Measurements from ENCODE around the gene RNPEPL1.

Gene RNPEPL1

GRCh38 chr2:240620149-240620731, 52.0 kb downstream of the RNPEPL1 start:
- TF ChIP-seq EZH2phosphoT487 (conservative IDR thresholded peaks at IDR 0.05; ENCODE audit: low read length): no peak
- TF ChIP-seq, protein P1, sequence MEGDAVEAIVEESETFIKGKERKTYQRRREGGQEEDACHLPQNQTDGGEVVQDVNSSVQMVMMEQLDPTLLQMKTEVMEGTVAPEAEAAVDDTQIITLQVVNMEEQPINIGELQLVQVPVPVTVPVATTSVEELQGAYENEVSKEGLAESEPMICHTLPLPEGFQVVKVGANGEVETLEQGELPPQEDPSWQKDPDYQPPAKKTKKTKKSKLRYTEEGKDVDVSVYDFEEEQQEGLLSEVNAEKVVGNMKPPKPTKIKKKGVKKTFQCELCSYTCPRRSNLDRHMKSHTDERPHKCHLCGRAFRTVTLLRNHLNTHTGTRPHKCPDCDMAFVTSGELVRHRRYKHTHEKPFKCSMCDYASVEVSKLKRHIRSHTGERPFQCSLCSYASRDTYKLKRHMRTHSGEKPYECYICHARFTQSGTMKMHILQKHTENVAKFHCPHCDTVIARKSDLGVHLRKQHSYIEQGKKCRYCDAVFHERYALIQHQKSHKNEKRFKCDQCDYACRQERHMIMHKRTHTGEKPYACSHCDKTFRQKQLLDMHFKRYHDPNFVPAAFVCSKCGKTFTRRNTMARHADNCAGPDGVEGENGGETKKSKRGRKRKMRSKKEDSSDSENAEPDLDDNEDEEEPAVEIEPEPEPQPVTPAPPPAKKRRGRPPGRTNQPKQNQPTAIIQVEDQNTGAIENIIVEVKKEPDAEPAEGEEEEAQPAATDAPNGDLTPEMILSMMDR (IDR thresholded peaks at IDR 0.05; ENCODE audit: insufficient read depth, low read length, poor library complexity, severe bottlenecking): no peak
- H3K4me2 ChIP-seq (ENCODE audit: low read depth, low read length, poor library complexity, severe bottlenecking): no peak overlapping the region
- no peak overlapping the region for H3K4me3 ChIP-seq (ENCODE audit: insufficient read depth, low read length, poor library complexity, severe bottlenecking)
- H3K9me3 ChIP-seq (ENCODE audit: insufficient read depth, low read length): no peaks in the 10 kb centered on the region
- no peaks in the 10 kb centered on the region for H4K20me1 ChIP-seq (ENCODE audit: low read depth, low read length)
- H3K9me2 ChIP-seq (replicated peaks; ENCODE audit: insufficient read depth, low read length): no peaks in the 10 kb centered on the region
- no peaks in the 10 kb centered on the region for H3F3A ChIP-seq (ENCODE audit: insufficient read depth)
- H2AFZ ChIP-seq (ENCODE audit: low read depth, low read length, severe bottlenecking): no peak overlapping the region
- H3K36me3 ChIP-seq (ENCODE audit: low read length): no peaks in the 10 kb centered on the region
- H3K9ac ChIP-seq (ENCODE audit: low read length): no peak overlapping the region
- no peak overlapping the region for H3K27ac ChIP-seq (ENCODE audit: low read depth, low read length)
- H3K27me3 ChIP-seq (ENCODE audit: low read length): no peaks in the 10 kb centered on the region
- no peaks in the 10 kb centered on the region for H3K79me2 ChIP-seq (ENCODE audit: insufficient read depth, low read length)

DNA sequence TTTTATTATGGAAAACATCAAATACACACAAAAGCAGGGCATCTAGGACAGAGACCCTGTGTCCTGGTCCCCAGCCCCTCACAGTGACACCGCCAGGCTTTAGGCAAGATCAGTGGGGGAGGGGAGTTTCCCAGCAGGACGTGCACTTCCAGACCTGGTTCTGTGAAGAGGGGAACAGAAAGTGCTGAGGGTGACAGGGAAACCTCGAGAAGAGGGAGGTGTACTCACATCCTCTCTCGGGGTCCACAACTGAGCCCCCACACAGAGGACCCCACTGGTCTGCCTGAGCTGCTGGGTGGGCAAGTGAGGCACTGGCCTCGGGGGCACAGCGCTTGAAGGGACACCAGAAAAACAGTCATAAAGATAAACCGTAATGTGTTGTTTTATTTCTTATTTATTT, 52.6 kb downstream of the RNPEPL1 start:
- no peaks in the 10 kb centered on the region for H3K27me3 ChIP-seq (ENCODE audit: low read length)
- no peak overlapping the region for H3K4me3 ChIP-seq (ENCODE audit: insufficient read depth, low read length, poor library complexity, severe bottlenecking)
- no peaks in the 10 kb centered on the region for H3F3A ChIP-seq (ENCODE audit: insufficient read depth)
- H3K36me3 ChIP-seq (ENCODE audit: low read length): no peaks in the 10 kb centered on the region
- no peaks in the 10 kb centered on the region for H4K20me1 ChIP-seq (ENCODE audit: low read depth, low read length)
- no peaks in the 10 kb centered on the region for H3K9me2 ChIP-seq (replicated peaks; ENCODE audit: insufficient read depth, low read length)
- no peaks in the 10 kb centered on the region for H3K9me3 ChIP-seq (ENCODE audit: insufficient read depth, low read length)
- no peak overlapping the region for H3K27ac ChIP-seq (ENCODE audit: low read depth, low read length)
- no peak overlapping the region for H2AFZ ChIP-seq (ENCODE audit: low read depth, low read length, severe bottlenecking)
- TF ChIP-seq EZH2phosphoT487 (conservative IDR thresholded peaks at IDR 0.05; ENCODE audit: low read length): no peak
- TF ChIP-seq, protein P1 (IDR thresholded peaks at IDR 0.05; ENCODE audit: insufficient read depth, low read length, poor library complexity, severe bottlenecking): no peak
- H3K4me2 ChIP-seq (ENCODE audit: low read depth, low read length, poor library complexity, severe bottlenecking): no peak overlapping the region
- no peak overlapping the region for H3K9ac ChIP-seq (ENCODE audit: low read length)
- H3K79me2 ChIP-seq (ENCODE audit: insufficient read depth, low read length): no peaks in the 10 kb centered on the region

DNA sequence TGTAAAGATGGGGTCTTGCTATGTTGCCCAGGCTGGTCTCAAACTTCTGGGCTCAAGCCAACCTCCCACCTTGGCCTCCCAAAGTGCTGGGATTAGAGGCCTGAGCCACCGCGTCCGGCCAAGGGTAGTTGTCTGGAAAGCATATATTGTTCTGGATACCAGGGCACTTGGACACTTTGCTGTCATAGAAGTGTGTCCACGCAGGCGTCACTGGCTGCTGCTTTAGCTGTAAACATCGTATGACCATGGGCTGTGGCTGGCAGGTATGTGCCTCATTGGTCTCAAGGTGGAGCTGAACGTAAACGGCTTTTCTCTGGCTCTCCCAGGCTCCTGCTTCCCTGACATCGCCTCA, 53.8 kb downstream of the RNPEPL1 start:
- no peak for TF ChIP-seq EZH2phosphoT487 (conservative IDR thresholded peaks at IDR 0.05; ENCODE audit: low read length)
- Histone ChIP-seq H3K79me2 (ENCODE audit: insufficient read depth, low read length) (no peaks in the 10 kb centered on the region), H3F3A (ENCODE audit: insufficient read depth) (no peaks in the 10 kb centered on the region)

GRCh38 chr2:240622531-240623235, 54.4 kb downstream of the RNPEPL1 start:
- H3K9ac ChIP-seq (ENCODE audit: low read length): no peak overlapping the region
- no peak overlapping the region for H2AFZ ChIP-seq (ENCODE audit: low read depth, low read length, severe bottlenecking)
- H3F3A ChIP-seq (ENCODE audit: insufficient read depth): no peaks in the 10 kb centered on the region
- no peak for TF ChIP-seq EZH2phosphoT487 (conservative IDR thresholded peaks at IDR 0.05; ENCODE audit: low read length)
- TF ChIP-seq, protein P1 (IDR thresholded peaks at IDR 0.05; ENCODE audit: insufficient read depth, low read length, poor library complexity, severe bottlenecking): no peak
- no peak overlapping the region for H3K4me3 ChIP-seq (ENCODE audit: insufficient read depth, low read length, poor library complexity, severe bottlenecking)
- no peaks in the 10 kb centered on the region for H3K36me3 ChIP-seq (ENCODE audit: low read length)
- no peaks in the 10 kb centered on the region for H3K9me2 ChIP-seq (replicated peaks; ENCODE audit: insufficient read depth, low read length)
- no peaks in the 10 kb centered on the region for H3K27me3 ChIP-seq (ENCODE audit: low read length)
- no peaks in the 10 kb centered on the region for H3K9me3 ChIP-seq (ENCODE audit: insufficient read depth, low read length)
- H3K27ac ChIP-seq (ENCODE audit: low read depth, low read length): no peak overlapping the region
- H3K4me2 ChIP-seq (ENCODE audit: low read depth, low read length, poor library complexity, severe bottlenecking): no peak overlapping the region
- H4K20me1 ChIP-seq (ENCODE audit: low read depth, low read length): no peaks in the 10 kb centered on the region
- no peaks in the 10 kb centered on the region for H3K79me2 ChIP-seq (ENCODE audit: insufficient read depth, low read length)

More for the DNA sequence above, 53.8 kb downstream of the RNPEPL1 start:
- no peak overlapping the region for H3K4me3 ChIP-seq (ENCODE audit: insufficient read depth, low read length, poor library complexity, severe bottlenecking)
- H4K20me1 ChIP-seq (ENCODE audit: low read depth, low read length): no peaks in the 10 kb centered on the region
- no peak overlapping the region for H3K9ac ChIP-seq (ENCODE audit: low read length)
- H3K27ac ChIP-seq (ENCODE audit: low read depth, low read length): no peak overlapping the region
- no peak overlapping the region for H3K4me2 ChIP-seq (ENCODE audit: low read depth, low read length, poor library complexity, severe bottlenecking)
- no peaks in the 10 kb centered on the region for H3K9me2 ChIP-seq (replicated peaks; ENCODE audit: insufficient read depth, low read length)
- no peak overlapping the region for H2AFZ ChIP-seq (ENCODE audit: low read depth, low read length, severe bottlenecking)
- no peaks in the 10 kb centered on the region for H3K9me3 ChIP-seq (ENCODE audit: insufficient read depth, low read length)
- H3K27me3 ChIP-seq (ENCODE audit: low read length): no peaks in the 10 kb centered on the region
- no peaks in the 10 kb centered on the region for H3K36me3 ChIP-seq (ENCODE audit: low read length)
